ENCODE results near the gene MYL11. TPM values are rescaled to one million over a fixed set of nuclear protein-coding genes. Genes with fewer than 3 reads are reported as not detected.

The MYL11 gene
- total RNA-seq, 4 donors from 2014 or later = 6.3 TPM; not detected in 3

DNA sequence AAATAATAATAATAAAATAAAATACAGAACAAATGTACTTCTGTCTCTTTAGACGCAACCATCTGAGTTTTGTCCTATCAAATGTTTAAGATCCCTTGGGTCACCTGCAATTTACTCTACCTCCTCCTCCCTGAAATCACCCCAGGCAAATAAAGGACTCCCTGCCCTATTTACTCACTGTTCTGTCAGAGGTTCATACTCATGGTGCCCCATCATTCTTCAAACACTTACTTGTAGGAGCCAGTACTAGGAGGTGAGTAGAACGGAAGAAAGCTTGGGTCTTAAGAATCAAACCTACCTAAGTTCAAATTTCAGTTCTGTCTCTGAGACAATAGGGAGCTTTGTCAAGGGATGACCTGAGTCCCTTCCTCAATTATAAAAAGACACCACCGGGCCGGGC lies 8.1 kb upstream of the MYL11 start:
- Histone ChIP-seq H3K27ac (no peak overlapping the region), H3K27me3 (no peaks in the 10 kb centered on the region), H3K4me3 (no peak overlapping the region), H3K4me1 (peaks cover 11 to 39% (median 32%) of the 10 kb centered on the region in 4 donors), H3K9me3 (no peaks in the 10 kb centered on the region), H3K36me3 (peaks cover 0 to 14% (median 6%) of the 10 kb centered on the region in 4 donors)
- in situ Hi-C loops (cut with MboI; ENCODE audit: low pct_ligation_motif_present in 1 of 4, low pct_unique_long_range_greater_than_20kb in 1 of 4, low sequenced_read_pairs in 3 of 4) (no loop called here), intact Hi-C loops (cut with DNase I; ENCODE audit: low total_unique reads) (no loop called here)
- DNase-seq = no peak
- 85 to 90% methylated on average over 2 to 4 of the region's 4 CpGs for WGBS, 2 donors (ENCODE audit: low coverage in 1 of 2)
- no peak for TF ChIP-seq POLR2AphosphoS5 (IDR thresholded peaks at IDR 0.05)
- no peak for TF ChIP-seq EP300 (IDR thresholded peaks at IDR 0.05; ENCODE audit: low read depth)
- TF ChIP-seq POLR2A (IDR thresholded peaks at IDR 0.05) = no peak
- TF ChIP-seq, protein P1, sequence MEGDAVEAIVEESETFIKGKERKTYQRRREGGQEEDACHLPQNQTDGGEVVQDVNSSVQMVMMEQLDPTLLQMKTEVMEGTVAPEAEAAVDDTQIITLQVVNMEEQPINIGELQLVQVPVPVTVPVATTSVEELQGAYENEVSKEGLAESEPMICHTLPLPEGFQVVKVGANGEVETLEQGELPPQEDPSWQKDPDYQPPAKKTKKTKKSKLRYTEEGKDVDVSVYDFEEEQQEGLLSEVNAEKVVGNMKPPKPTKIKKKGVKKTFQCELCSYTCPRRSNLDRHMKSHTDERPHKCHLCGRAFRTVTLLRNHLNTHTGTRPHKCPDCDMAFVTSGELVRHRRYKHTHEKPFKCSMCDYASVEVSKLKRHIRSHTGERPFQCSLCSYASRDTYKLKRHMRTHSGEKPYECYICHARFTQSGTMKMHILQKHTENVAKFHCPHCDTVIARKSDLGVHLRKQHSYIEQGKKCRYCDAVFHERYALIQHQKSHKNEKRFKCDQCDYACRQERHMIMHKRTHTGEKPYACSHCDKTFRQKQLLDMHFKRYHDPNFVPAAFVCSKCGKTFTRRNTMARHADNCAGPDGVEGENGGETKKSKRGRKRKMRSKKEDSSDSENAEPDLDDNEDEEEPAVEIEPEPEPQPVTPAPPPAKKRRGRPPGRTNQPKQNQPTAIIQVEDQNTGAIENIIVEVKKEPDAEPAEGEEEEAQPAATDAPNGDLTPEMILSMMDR (IDR thresholded peaks at IDR 0.05) = no peak

DNA sequence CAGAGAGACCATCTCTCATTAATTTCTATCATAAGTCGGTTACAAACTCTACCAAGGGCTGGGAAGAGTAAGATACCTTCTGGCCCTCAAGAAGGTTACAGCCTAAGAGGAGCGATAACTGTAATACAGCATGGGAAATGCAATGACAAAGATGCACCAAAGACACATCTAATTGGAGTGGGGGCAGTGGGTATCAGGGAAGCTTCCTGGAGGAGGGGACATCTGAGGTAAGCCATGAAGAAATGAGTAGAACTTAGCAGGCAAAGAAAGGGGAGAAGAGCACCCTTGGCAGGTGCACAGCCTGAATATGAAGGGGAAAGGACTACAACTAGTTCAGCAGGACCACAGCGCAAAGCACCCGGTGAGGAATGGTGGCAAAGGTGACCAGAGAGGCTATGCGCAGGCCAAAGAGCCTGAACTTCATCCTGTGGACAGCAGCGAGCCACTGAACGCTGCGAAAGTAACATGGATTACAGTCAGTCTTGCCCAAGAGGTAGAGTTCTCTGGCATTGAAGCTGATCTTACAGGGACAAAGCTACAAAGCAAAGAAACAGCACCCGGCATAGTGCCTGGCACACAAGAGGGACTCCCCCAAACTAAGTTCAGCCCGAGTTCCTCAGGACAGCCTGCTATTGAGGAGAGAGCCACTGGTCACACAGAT lies 7.1 kb upstream of the MYL11 start:
- WGBS, 2 donors (ENCODE audit: low coverage in 1 of 2) = 54 to 59% methylated on average over 8 to 10 of the region's 10 CpGs
- intact Hi-C loops (cut with DNase I; ENCODE audit: low total_unique reads) (no loop called here), in situ Hi-C loops (cut with MboI; ENCODE audit: low pct_ligation_motif_present in 1 of 4, low pct_unique_long_range_greater_than_20kb in 1 of 4, low sequenced_read_pairs in 3 of 4) (no loop called here)
- Histone ChIP-seq H3K9me3 (no peaks in the 10 kb centered on the region), H3K4me3 (peak overlapping the region in 3 of 4 donors; percentile 96 to 98 (median 98)), H3K4me1 (peaks cover 11 to 41% (median 33%) of the 10 kb centered on the region in 4 donors), H3K36me3 (peaks cover 0 to 11% (median 5%) of the 10 kb centered on the region in 4 donors), H3K27me3 (no peaks in the 10 kb centered on the region), H3K27ac (peak overlapping the region; percentile 85 to 92 (median 88))
- no peak for DNase-seq
- TF ChIP-seq, protein P1 (IDR thresholded peaks at IDR 0.05) = no peak
- TF ChIP-seq POLR2A (IDR thresholded peaks at IDR 0.05) (no peak), POLR2AphosphoS5 (IDR thresholded peaks at IDR 0.05) (no peak), EP300 (IDR thresholded peaks at IDR 0.05; ENCODE audit: low read depth) (no peak)

DNA sequence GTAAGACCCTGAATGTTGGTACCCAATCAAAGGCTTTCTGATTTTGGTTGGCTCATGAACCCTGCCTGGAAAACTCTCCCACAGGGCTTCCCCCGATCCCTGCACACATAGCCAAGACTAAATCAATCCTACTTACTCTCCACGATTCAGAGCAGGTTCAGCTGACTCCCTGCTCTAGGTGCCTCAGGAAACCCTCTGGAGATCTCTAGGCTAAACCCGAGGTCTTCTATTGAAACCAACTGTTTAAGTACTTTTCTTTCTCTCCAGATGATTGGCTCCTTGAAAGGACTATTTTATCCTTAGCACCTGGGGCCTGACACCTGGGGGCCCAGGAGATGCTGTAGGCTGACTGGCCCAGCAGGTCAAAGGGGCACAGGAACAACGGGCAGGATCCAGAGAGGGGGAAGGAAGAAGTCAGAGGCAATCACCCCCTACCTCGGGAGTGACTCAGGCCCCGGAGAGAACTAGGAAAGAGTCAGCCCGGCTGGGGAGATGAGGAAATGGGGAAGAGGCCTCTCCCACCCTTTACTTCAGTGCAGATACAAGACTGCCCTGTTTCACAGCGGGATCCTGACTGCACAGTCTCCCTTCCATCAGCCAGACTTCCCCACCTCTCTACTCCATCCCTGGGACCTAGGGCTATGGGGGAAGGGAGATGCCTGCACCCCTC lies 6.3 kb upstream of the MYL11 start:
- Histone ChIP-seq H3K9me3 (no peaks in the 10 kb centered on the region), H3K27me3 (no peaks in the 10 kb centered on the region), H3K27ac (peak overlapping the region; percentile 85 to 92 (median 88)), H3K4me1 (peaks cover 11 to 41% (median 33%) of the 10 kb centered on the region in 4 donors), H3K4me3 (peak overlapping the region; percentile 96 to 98 (median 97)), H3K36me3 (peaks cover 0 to 8% (median 4%) of the 10 kb centered on the region in 4 donors)
- intact Hi-C loops (cut with DNase I; ENCODE audit: low total_unique reads) (no loop called here), in situ Hi-C loops (cut with MboI; ENCODE audit: low pct_ligation_motif_present in 1 of 4, low pct_unique_long_range_greater_than_20kb in 1 of 4, low sequenced_read_pairs in 3 of 4) (no loop called here)
- peak; percentile 13 for TF ChIP-seq POLR2A (IDR thresholded peaks at IDR 0.05)
- TF ChIP-seq, protein P1 (IDR thresholded peaks at IDR 0.05) = no peak
- no peak for TF ChIP-seq EP300 (IDR thresholded peaks at IDR 0.05; ENCODE audit: low read depth)
- DNase-seq = no peak
- 0 to 2% methylated on average over 1 to 8 of the region's 8 CpGs for WGBS, 2 donors (ENCODE audit: low coverage in 1 of 2)

DNA sequence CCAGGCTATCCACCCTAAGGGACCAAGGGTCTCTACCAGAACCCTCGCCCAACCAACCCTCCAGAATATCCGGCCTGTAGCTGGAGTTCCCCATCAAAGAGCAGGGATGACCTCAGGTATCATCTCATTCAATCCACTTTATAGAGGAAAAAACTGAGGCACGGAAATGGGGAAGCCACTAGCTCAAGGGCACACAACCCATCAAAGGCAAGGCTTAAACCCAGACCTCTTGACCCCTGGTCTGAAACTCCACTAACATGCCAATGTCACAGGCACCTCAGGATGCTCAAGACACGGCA lies 5.9 kb upstream of the MYL11 start:
- WGBS, 2 donors (ENCODE audit: low coverage in 1 of 2) = 3 to 11% methylated on average over 3 to 4 of the region's 4 CpGs
- in situ Hi-C loops (cut with MboI; ENCODE audit: low pct_ligation_motif_present in 1 of 4, low pct_unique_long_range_greater_than_20kb in 1 of 4, low sequenced_read_pairs in 3 of 4) = no loop called here

More for the DNA sequence above, 5.9 kb upstream of the MYL11 start:
- no peaks in the 10 kb centered on the region for H3K9me3 ChIP-seq
- peaks cover 0 to 8% (median 4%) of the 10 kb centered on the region in 4 donors for H3K36me3 ChIP-seq
- DNase-seq = no peak
- H3K4me3 ChIP-seq = peak overlapping the region; percentile 96 to 98 (median 97)
- TF ChIP-seq POLR2AphosphoS5 (IDR thresholded peaks at IDR 0.05) = no peak
- TF ChIP-seq, protein P1 (IDR thresholded peaks at IDR 0.05) = no peak
- no peak for TF ChIP-seq EP300 (IDR thresholded peaks at IDR 0.05; ENCODE audit: low read depth)
- no peak for TF ChIP-seq POLR2A (IDR thresholded peaks at IDR 0.05)
- intact Hi-C loops (cut with DNase I; ENCODE audit: low total_unique reads) = no loop called here
- H3K4me1 ChIP-seq = peaks cover 11 to 41% (median 33%) of the 10 kb centered on the region in 4 donors
- peak overlapping the region; percentile 85 to 92 (median 88) for H3K27ac ChIP-seq
- H3K27me3 ChIP-seq = no peaks in the 10 kb centered on the region
